H1 (cell line): ENCODE data around the gene GPANK1. TPM values are rescaled to one million over a fixed set of nuclear protein-coding genes. Genes with fewer than 3 reads are reported as not detected.

Experiments
- BRCA1 ChIP-seq: IDR thresholded peaks from 2 replicates; pipeline ENCODE4 v1.6.1; 2012; ENCODE audit warnings: low read depth, low read length, improper control_type of control experiment
- CEBPB ChIP-seq: IDR thresholded peaks from 2 replicates; pipeline ENCODE4 v1.6.1; 2012; ENCODE audit warnings: low read depth, low read length
- JUND ChIP-seq: IDR thresholded peaks from 2 replicates; pipeline ENCODE4 v1.6.1; 2011; ENCODE audit warnings: mild to moderate bottlenecking, improper control_type of control experiment, low read length
- KDM1A ChIP-seq: fragments of 200-600, 300-600 bp; sonication (generic); IDR thresholded peaks from 2 replicates; pipeline ENCODE4 v1.7.1; 2016; ENCODE audit warnings: mild to moderate bottlenecking, low read length, borderline replicate concordance
- NANOG ChIP-seq: IDR thresholded peaks from 2 replicates; pipeline ENCODE4 v1.6.1; 2011; ENCODE audit warnings: low read length, low read depth, mild to moderate bottlenecking, inconsistent platforms; ENCODE audit not compliant: insufficient read depth, poor library complexity, severe bottlenecking
- SP2 ChIP-seq: IDR thresholded peaks from 2 replicates; pipeline ENCODE4 v1.6.1; 2012; ENCODE audit warnings: mild to moderate bottlenecking, low read length, inconsistent platforms
- SP4 ChIP-seq: IDR thresholded peaks from 2 replicates; pipeline ENCODE4 v1.6.1; 2012; ENCODE audit warnings: low read length, inconsistent platforms
- TEAD4 ChIP-seq: IDR thresholded peaks from 2 replicates; pipeline ENCODE4 v1.6.1; 2012; ENCODE audit warnings: low read depth, low read length, inconsistent platforms, mixed read lengths
- polyA plus RNA-seq, 7 experiments: library from polyadenylated mRNA; depleted of rRNA in 3 of 7; stranded (reverse) in 5 of 7; unstranded in 2 of 7; fragments of >200 nt in 5 of 7; fragments of 200-250 nt in 2 of 7; gene quantifications; 1 replicate in 5 of 7; 2 replicates in 1 of 7; 4 replicates in 1 of 7; pipeline versions ENCODE4 v1.2.1 to v1.2.3, GENCODE V29; 2011 to 2013; ENCODE audit warnings: missing spikeins in 2 of 7, mixed read lengths in 2 of 7
- total RNA-seq: library from RNA; stranded (reverse); fragmentation: NEBNext Ultra II Directional; extraction: Animal tissue kit (Norgen Biotek cat#: 25700); gene quantifications from 2 replicates; pipeline ENCODE4 v1.2.1, GENCODE V29; 2021
- TF ChIP-seq, protein P1 (sequence below): IDR thresholded peaks from 2 replicates; pipeline ENCODE4 v1.6.1; 2011; ENCODE audit warnings: low read depth, mild to moderate bottlenecking, low read length; ENCODE audit not compliant: insufficient read depth

Gene GPANK1
- total and polyA plus RNA-seq, 2 of the 8 experiments (the other 6 are each of a cell fraction or from before 2014, with no cell fraction given): 24.5 to 30.2 TPM

GRCh38 chr6:31622684-31623091 lies 42.1 kb downstream of the GPANK1 start (continued):
- TF ChIP-seq JUND (no peak), SP4 (no peak), TEAD4 (no peak), NANOG (no peak), SP2 (no peak), BRCA1 (no peak), CEBPB (no peak), KDM1A (no peak)
- TF ChIP-seq, protein P1, sequence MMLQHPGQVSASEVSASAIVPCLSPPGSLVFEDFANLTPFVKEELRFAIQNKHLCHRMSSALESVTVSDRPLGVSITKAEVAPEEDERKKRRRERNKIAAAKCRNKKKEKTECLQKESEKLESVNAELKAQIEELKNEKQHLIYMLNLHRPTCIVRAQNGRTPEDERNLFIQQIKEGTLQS: no peak
